T47D (cell line): Measurements from ENCODE around the gene NOC4L.
A peak's percentile ranks its signal among the peaks of the same experiment; 100 is the strongest.
"Not testable (repeated sequence)": the region's sequence is repeated elsewhere in the genome, so short reads cannot be mapped to it uniquely, and the experiment has no call there.

ENCODE experiments used
- DNase-seq, 2 experiments: peaks; one replicate each; pipeline versions ENCODE4 v3.0.0 to v3.0.0-alpha.2; 2011 to 2012; ENCODE audit warnings: low read depth in 1 of 2, low spot score in 1 of 2
- JUND ChIP-seq: IDR thresholded peaks from 2 replicates; pipeline ENCODE4 v1.6.1; 2012; ENCODE audit warnings: low read depth
- in situ Hi-C: cut with HindIII; loops from 2 replicates; pipeline ENCODE4 v1.10.0; 2016; ENCODE audit warnings: low sequenced_read_pairs, low pct_unique_long_range_greater_than_20kb

The NOC4L gene

GRCh38 chr12:132144115-132144809 is at the start of gene NOC4L, which contains the start of gene DDX51:
NOC4L (plus strand) TSS chr12:132144457; CDS start chr12:132144489, 32 bp downstream.
DDX51 (minus strand) TSS chr12:132144319; CDS start chr12:132144296, 23 bp downstream.
- in situ Hi-C loops: no loop called here
- peak; percentile 97 to 98 for DNase-seq
- no peak for TF ChIP-seq JUND

- peak in 1 of 2 experiments; percentile 13 for DNase-seq
- no peak for TF ChIP-seq JUND
- in situ Hi-C loops: no loop called here
These were observed 48.5 kb upstream of the NOC4L start for GRCh38 chr12:132095520-132096409.

GRCh38 chr12:132099739-132100138 is 44.5 kb upstream of the NOC4L start:
- TF ChIP-seq JUND: no peak
- no peak for DNase-seq
- in situ Hi-C loops: no loop called here

- DNase-seq: no peak
- TF ChIP-seq JUND: no peak
- in situ Hi-C loops: no loop called here
These were observed 43.8 kb upstream of the NOC4L start for GRCh38 chr12:132100306-132101065.

GRCh38 chr12:132102297-132102696 is 42.0 kb upstream of the NOC4L start:
- DNase-seq: no peak
- in situ Hi-C loops: no loop called here
- no peak for TF ChIP-seq JUND

- DNase-seq, in situ Hi-C loops: not testable (repeated sequence)
These were observed 41.2 kb upstream of the NOC4L start for GRCh38 chr12:132103072-132103471.

- in situ Hi-C loops: no loop called here
- no peak for TF ChIP-seq JUND
These were observed 40.5 kb upstream of the NOC4L start for GRCh38 chr12:132103542-132104308.

GRCh38 chr12:132105467-132105866 is 38.8 kb upstream of the NOC4L start:
- no peak for TF ChIP-seq JUND
- DNase-seq: no peak
- in situ Hi-C loops: no loop called here

More at GRCh38 chr12:132103542-132104308, 40.5 kb upstream of the NOC4L start:
- no peak for DNase-seq

- DNase-seq: no peak
- in situ Hi-C loops: no loop called here
These were observed 37.3 kb upstream of the NOC4L start for GRCh38 chr12:132106921-132107320.

GRCh38 chr12:132108211-132108832 is 35.9 kb upstream of the NOC4L start:
- no peak for DNase-seq
- in situ Hi-C loops: no loop called here
- TF ChIP-seq JUND: no peak

More at GRCh38 chr12:132106921-132107320, 37.3 kb upstream of the NOC4L start:
- no peak for TF ChIP-seq JUND

GRCh38 chr12:132109741-132110140 is 34.5 kb upstream of the NOC4L start:
- in situ Hi-C loops: no loop called here
- no peak for TF ChIP-seq JUND
- no peak for DNase-seq

GRCh38 chr12:132110677-132111076 is 33.6 kb upstream of the NOC4L start:
- TF ChIP-seq JUND: no peak
- in situ Hi-C loops: no loop called here
- DNase-seq: no peak
